H1 (cell line): ENCODE measurements around the gene TRMT44.

Experiments used
- BCL11A ChIP-seq, 2 experiments: IDR thresholded peaks; one replicate each; pipeline ENCODE4 v1.6.1; 2011; ENCODE audit warnings: low read depth in 2 of 2, low read length in 2 of 2, mild to moderate bottlenecking in 2 of 2
- CTCF ChIP-seq, 3 experiments: IDR thresholded peaks; 1 replicate in 2 of 3; 2 replicates in 1 of 3; pipeline versions ENCODE4 v1.5.1 to v1.6.1; 2011; ENCODE audit warnings: low read length in 3 of 3, mild to moderate bottlenecking in 3 of 3, inconsistent platforms in 2 of 3, low read depth in 1 of 3, moderate library complexity in 1 of 3; ENCODE audit not compliant: insufficient read depth in 1 of 3; ENCODE audit errors: control extremely low read depth in 1 of 3
- JUN ChIP-seq: IDR thresholded peaks from 2 replicates; pipeline ENCODE4 v1.6.1; 2011; ENCODE audit warnings: low read depth, mild to moderate bottlenecking, improper control_type of control experiment, low read length
- NRF1 ChIP-seq: IDR thresholded peaks from 2 replicates; pipeline ENCODE4 v1.6.1; 2011; ENCODE audit warnings: mild to moderate bottlenecking, low read depth, low read length, improper control_type of control experiment
- POLR2A ChIP-seq, 2 experiments: IDR thresholded peaks; 1 replicate in 1 of 2; 2 replicates in 1 of 2; pipeline ENCODE4 v1.6.1; 2011; ENCODE audit warnings: low read depth in 2 of 2, low read length in 2 of 2, mild to moderate bottlenecking in 2 of 2; ENCODE audit errors: control extremely low read depth in 1 of 2
- POLR2AphosphoS5 ChIP-seq: IDR thresholded peaks from 2 replicates; pipeline ENCODE4 v1.6.1; 2011; ENCODE audit warnings: low read depth, low read length
- RAD21 ChIP-seq, 2 experiments: IDR thresholded peaks in 1 of 2; conservative IDR thresholded peaks in 1 of 2; 2 replicates each; pipeline ENCODE4 v1.6.1; 2011; ENCODE audit warnings: low read depth in 2 of 2, low read length in 2 of 2, improper control_type of control experiment in 1 of 2, inconsistent platforms in 1 of 2, mild to moderate bottlenecking in 1 of 2, moderate library complexity in 1 of 2
- TAF1 ChIP-seq: IDR thresholded peaks from 2 replicates; pipeline ENCODE4 v1.6.1; 2011; ENCODE audit warnings: mild to moderate bottlenecking, low read depth, low read length
- ZNF274 ChIP-seq: IDR thresholded peaks from 2 replicates; pipeline ENCODE4 v1.7.0; 2012; ENCODE audit warnings: low read length, borderline replicate concordance; ENCODE audit errors: extremely low read depth

GRCh38 chr4:8457646-8458252 lies 17.2 kb downstream of the TRMT44 start:
- TF ChIP-seq NRF1 (no peak), RAD21 (IDR thresholded peaks at IDR 0.05 in 1 of 2, conservative IDR thresholded peaks at IDR 0.05 in 1 of 2; ENCODE audit: low read depth in 2 of 2, low read length in 2 of 2) (no peak), CTCF (IDR thresholded peaks at IDR 0.05; ENCODE audit: control extremely low read depth in 1 of 3, insufficient read depth in 1 of 3, low read depth in 1 of 3, low read length in 3 of 3) (no peak), POLR2A (IDR thresholded peaks at IDR 0.05; ENCODE audit: control extremely low read depth in 1 of 2, low read depth in 2 of 2, low read length in 2 of 2) (no peak), POLR2AphosphoS5 (no peak), BCL11A (IDR thresholded peaks at IDR 0.05; ENCODE audit: low read depth in 2 of 2, low read length in 2 of 2) (no peak), JUN (no peak), TAF1 (no peak), ZNF274 (no peak)
